ENCODE measurements around the gene TYROBP.
"Not testable (repeated sequence)": the region's sequence is repeated elsewhere in the genome, so short reads cannot be mapped to it uniquely, and the experiment has no call there.

TYROBP gene

DNA sequence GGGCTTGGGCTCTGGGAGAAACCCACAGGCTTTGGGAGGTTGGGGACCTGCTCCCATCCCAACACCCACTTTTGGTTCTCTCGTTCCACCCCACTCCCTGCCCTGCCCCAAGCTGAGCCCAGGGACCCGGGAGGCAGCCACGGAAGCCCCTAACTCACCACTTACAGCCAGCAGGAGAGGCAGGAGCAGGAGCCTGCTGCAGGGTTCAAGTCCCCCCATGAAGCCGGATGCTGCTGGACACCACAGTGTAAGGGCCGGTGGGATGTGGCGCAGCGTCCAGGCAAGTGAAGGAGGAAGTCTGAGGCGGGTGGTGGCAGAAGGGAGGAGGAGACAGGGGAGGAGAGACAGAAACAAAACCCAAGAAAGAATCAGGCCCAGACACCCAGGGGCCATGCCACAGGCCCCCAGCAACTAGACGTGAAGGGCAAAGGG, at the start of gene TYROBP:
Gene TYROBP, minus strand, starts transcription at position 286 of the 432 bp plus-strand sequence. Its CDS starts 67 bp downstream, at position 219.
- no peak for DNase-seq (ENCODE audit: low read depth in 2 of 2)

GRCh38 chr19:35957411-35957810, 49.3 kb upstream of the TYROBP start:
- DNase-seq (ENCODE audit: low read depth in 2 of 2) = not testable (repeated sequence)

- DNase-seq (ENCODE audit: low read depth in 2 of 2) = no peak
These were observed 48.0 kb upstream of the TYROBP start for GRCh38 chr19:35955881-35956634.

DNA sequence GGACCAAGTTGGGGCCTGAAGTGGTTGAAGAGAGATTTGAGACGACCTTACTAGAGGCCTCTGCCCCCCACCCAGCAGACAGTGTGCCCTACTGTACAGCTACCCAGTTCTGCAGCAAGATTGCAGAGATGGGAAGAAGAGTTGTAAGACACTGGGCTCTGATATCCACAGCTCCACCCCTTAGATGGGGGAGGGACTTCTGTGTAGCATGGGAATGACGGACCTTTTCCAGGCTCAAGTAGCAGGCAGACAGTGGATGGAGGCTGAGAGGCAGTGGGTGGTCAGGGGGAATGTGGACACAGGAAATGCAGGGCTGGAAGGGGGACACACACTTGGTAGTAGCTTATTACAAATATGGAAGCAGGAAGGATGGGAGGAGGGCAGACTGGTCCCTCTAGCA, 41.0 kb upstream of the TYROBP start:
- DNase-seq (ENCODE audit: low read depth in 2 of 2) = no peak

DNA sequence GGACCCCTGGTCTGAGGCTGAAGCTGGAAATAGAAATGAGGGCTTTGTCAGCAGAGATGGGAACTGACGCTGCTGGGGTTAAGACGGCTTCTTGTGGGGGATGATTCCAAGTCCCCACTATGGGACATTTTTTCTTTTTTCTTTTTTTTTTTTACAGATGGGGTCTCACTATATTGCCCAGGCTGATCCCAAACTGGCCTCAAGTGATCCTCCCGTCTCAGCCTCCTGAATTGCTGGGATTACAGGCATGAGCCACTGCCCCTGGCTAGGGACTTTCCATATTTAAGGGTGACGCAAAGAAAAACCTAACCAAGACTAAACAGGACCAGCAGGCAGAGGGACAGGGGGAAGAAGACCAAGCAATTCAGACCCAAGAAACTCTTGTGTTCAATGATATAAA, 38.1 kb upstream of the TYROBP start:
- DNase-seq (ENCODE audit: low read depth in 2 of 2) = no peak

DNA sequence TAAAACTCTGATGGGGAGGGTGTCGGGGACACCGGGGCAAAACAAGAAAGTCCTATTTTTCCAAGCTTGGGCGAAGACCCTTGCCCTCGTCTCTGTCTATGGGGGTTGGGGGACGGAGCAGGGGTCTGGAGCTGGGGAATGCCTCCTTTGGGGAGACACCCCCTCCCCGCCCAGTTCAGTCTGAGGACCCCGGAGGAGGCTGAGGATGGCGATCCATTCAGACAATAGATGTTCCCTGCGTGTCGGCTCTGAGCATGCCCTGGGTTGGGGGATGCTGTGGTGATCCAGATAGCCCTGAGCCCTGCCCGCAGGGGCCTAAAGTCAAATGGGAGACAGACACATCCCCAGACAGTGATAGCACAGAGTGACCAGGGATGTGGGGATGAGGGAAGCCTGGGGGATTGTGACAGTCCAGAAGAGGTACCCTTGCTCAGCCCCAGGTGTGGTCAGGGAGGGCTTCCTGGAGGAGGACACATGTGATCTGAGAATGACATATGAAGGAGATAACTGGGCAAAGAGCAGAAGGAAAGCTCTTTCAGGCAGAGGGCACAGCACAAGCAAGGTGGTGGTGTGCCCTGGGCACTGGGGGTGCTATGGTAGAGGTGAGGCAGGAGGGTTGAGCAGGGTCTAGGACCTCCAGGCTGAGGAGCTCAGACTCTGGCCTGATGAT, 37.2 kb upstream of the TYROBP start:
- DNase-seq (ENCODE audit: low read depth in 2 of 2) = no peak

- no peak for DNase-seq (ENCODE audit: low read depth in 2 of 2)
These were observed 36.5 kb upstream of the TYROBP start for GRCh38 chr19:35944556-35944955.

DNA sequence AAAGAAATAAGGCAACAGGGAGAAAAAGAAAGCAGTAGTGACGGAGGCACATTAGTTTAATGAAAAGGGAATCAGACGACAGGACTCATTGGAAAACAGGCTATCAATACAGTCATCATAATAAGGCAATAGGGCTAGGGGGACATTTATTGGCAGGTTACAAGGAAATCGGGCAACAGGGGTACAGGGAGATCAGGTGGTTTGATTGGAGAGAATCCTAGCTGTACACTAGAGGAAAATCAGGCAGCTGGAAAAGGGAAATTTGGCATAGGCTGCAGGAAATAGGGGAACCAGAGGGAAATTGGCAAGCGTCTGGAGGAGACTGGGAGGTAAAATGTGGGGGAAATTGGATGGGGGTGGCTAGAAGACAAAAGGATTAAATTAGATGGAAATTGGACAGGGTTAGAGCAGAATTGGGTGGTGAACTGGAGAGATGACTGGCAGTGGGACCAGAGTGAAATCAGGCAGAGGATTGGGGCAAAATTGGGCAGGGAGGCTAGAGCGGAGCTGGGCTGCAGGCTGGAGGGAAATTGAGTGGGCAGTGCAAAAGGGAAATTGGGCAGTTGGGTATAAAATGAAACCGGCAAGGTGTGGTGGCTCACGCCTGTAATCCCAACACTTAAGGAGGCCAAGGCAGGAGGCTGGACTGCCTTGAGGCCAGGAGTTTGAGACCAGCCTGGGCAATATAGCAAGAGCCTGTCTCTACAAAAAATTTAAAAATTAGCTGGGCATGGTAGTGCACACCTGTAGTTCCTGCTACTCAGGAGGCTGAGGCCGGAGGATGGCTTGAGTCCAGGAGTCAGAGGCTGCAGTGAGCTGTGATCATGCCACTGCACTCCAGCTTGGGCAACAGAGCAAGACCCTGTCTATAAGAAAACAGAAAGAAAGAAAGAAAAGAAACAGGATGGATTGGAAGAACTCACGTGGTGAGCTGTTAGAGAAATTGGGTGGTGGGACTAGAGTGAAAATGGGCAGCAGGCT, 35.5 kb upstream of the TYROBP start:
- no peak for DNase-seq (ENCODE audit: low read depth in 2 of 2)

GRCh38 chr19:35942235-35942634, 34.1 kb upstream of the TYROBP start:
- DNase-seq (ENCODE audit: low read depth in 2 of 2) = no peak

DNA sequence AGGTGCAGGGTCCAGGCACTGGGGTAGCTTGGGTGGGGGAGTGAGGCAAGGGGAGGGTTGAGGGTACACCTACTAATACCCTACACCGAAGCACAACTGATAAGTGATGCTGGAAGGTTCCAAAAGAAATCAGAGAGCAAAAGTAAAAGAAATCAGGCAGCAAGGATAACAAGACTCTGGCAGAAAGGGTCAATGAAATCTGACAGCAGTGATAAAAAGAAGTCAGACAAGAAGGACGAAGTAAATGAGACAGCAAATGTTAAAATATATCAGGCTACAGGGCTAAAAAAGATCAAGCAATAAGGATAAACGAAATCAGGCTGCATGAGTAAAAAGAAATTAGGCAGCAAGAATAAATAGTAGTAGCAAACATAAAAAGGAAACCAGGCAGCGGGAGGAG, 32.7 kb upstream of the TYROBP start:
- no peak for DNase-seq (ENCODE audit: low read depth in 2 of 2)

DNA sequence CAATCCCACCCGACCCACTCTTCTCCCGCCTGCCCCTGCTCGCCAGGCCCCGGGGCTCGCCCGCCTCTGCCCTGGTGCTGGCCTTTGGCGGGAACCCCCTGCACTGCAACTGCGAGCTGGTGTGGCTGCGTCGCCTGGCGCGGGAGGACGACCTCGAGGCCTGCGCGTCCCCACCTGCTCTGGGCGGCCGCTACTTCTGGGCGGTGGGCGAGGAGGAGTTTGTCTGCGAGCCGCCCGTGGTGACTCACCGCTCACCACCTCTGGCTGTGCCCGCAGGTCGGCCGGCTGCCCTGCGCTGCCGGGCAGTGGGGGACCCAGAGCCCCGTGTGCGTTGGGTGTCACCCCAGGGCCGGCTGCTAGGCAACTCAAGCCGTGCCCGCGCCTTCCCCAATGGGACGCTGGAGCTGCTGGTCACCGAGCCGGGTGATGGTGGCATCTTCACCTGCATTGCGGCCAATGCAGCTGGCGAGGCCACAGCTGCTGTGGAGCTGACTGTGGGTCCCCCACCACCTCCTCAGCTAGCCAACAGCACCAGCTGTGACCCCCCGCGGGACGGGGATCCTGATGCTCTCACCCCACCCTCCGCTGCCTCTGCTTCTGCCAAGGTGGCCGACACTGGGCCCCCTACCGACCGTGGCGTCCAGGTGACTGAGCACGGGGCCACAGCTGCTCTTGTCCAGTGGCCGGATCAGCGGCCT, 32.1 kb upstream of the TYROBP start:
- DNase-seq (ENCODE audit: low read depth in 2 of 2) = no peak

DNA sequence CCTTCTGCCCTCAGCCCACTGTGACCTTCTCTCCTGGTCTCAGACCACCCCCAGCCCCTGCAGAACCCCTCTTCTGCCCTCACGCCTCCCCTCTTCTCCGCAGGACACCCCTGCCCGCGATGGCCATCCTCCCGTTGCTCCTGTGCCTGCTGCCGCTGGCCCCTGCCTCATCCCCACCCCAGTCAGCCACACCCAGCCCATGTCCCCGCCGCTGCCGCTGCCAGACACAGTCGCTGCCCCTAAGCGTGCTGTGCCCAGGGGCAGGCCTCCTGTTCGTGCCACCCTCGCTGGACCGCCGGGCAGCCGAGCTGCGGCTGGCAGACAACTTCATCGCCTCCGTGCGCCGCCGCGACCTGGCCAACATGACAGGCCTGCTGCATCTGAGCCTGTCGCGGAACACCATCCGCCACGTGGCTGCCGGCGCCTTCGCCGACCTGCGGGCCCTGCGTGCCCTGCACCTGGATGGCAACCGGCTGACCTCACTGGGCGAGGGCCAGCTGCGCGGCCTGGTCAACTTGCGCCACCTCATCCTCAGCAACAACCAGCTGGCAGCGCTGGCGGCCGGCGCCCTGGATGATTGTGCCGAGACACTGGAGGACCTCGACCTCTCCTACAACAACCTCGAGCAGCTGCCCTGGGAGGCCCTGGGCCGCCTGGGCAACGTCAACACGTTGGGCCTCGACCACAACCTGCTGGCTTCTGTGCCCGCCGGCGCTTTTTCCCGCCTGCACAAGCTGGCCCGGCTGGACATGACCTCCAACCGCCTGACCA, 31.4 kb upstream of the TYROBP start:
- DNase-seq (ENCODE audit: low read depth in 2 of 2) = no peak

GRCh38 chr19:35938282-35939224, 30.5 kb upstream of the TYROBP start:
- no peak for DNase-seq (ENCODE audit: low read depth in 2 of 2)

DNA sequence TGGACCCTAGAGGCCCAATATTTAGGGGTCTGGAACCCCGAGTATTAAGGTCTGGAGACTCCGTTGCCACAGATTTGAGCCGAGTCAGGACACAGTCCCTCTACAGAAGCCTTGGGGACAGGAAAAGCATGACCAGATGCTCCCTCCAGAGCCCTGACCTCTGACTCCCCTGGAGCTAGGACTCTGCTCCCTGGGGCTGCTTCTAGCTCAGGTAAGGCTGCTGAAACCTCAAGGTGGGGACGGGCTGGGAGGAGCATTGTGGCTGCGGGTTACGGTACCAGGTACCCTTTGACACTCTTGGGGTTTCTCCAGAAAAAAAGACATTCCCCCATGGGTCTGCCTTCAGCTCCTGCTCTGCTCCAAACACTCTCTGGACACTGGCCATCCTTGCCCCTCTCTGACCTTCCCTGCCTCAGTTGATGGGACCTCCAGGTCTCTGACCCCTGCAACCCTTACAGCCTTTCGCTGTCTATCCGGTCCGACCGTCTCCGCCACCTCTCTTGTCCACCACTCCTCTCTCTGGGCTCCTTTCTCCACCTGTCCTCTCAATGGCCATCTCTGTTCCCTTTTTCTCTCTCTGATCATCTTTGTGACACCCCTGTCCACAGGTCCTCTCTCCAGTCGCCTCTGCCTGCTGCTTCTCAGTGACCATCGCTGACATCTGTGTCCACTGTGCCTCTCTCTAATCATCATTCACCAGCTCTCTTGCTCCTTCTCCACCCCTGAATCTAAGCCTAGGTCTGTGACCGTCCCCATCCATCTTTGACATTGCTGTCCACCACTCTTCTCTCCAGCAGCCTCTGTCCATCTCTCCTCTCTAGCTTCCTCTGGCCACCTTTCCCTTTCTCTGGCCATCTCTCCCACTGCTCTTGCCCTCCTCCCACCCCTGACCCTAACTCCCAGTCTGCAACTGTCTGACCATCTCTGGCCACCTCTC, 29.5 kb upstream of the TYROBP start:
- no peak for DNase-seq (ENCODE audit: low read depth in 2 of 2)

- no peak for DNase-seq (ENCODE audit: low read depth in 2 of 2)
These were observed 28.7 kb upstream of the TYROBP start for GRCh38 chr19:35936738-35937268.

GRCh38 chr19:35935911-35936737, 28.0 kb upstream of the TYROBP start, which contains the start of gene LRFN3:
Gene LRFN3 (plus strand): TSS chr19:35936374. CDS start chr19:35939426, 3,052 bp downstream.
- DNase-seq (ENCODE audit: low read depth in 2 of 2) = no peak

- DNase-seq (ENCODE audit: low read depth in 2 of 2) = no peak
These were observed 24.3 kb upstream of the TYROBP start for GRCh38 chr19:35932291-35932936.

Data from activated CD8-positive, alpha-beta memory T cell treated with anti-CD3 and anti-CD28 coated beads for 4 hours (primary cell).